ENCODE data around the gene CDK14. TPM values are rescaled to one million over a fixed set of nuclear protein-coding genes. Genes with fewer than 3 reads are reported as not detected.

The CDK14 gene
- total RNA-seq, 1 experiment from 2014 or later: 57.9 TPM

DNA sequence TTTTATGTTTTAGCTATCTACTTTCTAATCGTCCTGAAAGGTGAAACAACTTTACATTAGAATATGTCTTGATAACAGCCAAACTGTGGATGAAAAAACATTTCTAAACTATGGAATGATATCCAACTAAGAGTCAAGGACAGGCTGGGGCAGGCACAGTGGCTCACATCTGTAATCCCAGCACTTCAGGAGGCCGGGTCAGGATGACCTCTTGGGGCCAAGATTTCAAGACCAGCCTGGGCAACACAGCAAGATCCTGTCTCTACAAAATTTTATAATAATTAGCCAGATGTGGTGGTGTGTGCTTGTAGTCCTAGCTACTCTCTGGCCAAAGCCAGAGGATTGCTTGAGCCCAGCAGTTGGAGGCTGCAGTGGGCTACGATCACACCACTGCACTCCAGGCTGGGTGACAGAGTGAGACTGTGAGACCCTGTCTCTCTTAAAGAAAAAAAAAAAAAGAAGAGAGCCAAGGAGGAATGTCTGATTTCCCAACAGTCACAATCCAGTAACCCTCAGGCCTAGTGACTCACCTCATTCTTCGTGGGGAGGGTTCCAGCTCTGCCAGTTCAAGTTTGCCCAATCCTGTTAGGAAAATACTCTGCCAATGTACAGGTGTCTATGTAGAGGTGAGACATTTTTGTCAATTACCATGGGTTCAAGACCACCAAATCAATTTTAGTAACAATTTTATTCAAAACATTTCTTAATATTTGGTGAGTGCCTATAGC is 653.5 kb downstream of the CDK14 start:
- H3K27ac Mint-ChIP-seq: no peak overlapping the region
- H3K36me3 Mint-ChIP-seq: no peaks in the 10 kb centered on the region
- POLR2A ChIA-PET: no interaction called here
- peaks cover 9% of the 10 kb centered on the region for H3K27me3 Mint-ChIP-seq (ENCODE audit: low read depth)
- CTCF ChIA-PET: no interaction called here
- H3K4me1 Mint-ChIP-seq: no peaks in the 10 kb centered on the region
- no peak for ATAC-seq
- H3K4me3 Mint-ChIP-seq: no peak overlapping the region
- TF ChIP-seq HMGA2 (CRISPR knock-in tag; IDR thresholded peaks at IDR 0.05) (no peak), RELA (CRISPR knock-in tag; IDR thresholded peaks at IDR 0.05; ENCODE audit: borderline replicate concordance) (no peak)
- no peaks in the 10 kb centered on the region for H3K9me3 Mint-ChIP-seq
- DNase-seq (ENCODE audit: low spot score): no peak

DNA sequence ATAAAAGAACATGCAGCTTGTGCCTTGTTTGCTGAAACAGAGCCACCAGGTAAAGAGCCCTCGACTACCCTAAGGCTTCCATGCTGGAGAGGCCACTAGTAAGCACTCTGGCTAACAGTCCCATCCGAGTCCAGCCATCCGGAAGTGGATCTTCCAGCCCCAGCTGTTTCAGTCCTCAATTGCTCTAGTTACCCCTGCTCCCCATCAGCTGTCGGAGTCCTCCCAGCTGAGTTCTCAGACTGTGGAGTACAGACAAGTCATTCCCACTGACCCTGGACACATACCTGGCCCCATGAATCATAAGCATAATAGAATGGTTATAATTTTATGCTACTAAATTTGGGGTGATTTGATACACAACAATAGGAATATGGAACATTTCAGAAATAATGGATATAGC is 654.6 kb downstream of the CDK14 start:
- TF ChIP-seq CBFB (CRISPR knock-in tag; IDR thresholded peaks at IDR 0.05; ENCODE audit: low read depth) (no peak), CREB1 (CRISPR knock-in tag; IDR thresholded peaks at IDR 0.05) (no peak)
- H3K4me1 Mint-ChIP-seq: no peaks in the 10 kb centered on the region

DNA sequence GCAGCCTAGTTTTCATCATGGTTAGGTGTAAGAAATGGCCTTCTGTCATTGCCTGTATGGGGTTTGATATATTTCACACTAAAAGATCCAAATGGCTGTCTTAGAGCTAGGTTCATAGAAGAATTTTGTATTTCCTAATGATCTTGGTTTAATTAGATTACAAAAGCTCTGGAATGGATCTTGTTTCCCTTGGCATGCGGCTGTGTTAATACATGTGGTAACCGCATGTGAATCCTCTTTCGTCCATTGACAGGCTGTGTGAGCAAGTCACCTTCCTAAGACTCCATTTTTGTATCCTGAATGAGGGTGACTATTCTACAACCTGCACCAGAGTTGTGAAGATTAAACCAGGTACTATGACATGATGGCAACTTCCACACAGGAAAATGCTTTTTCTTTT is 655.8 kb downstream of the CDK14 start:
- ChIA-PET CTCF (no interaction called here), POLR2A (no interaction called here)
- Mint-ChIP-seq H3K27me3 (ENCODE audit: low read depth) (peaks cover 24% of the 10 kb centered on the region), H3K36me3 (peaks cover 6% of the 10 kb centered on the region), H3K27ac (no peak overlapping the region), H3K4me3 (no peak overlapping the region), H3K9me3 (peaks cover 17% of the 10 kb centered on the region), H3K4me1 (no peaks in the 10 kb centered on the region)
- ATAC-seq (no peak), DNase-seq (ENCODE audit: low spot score) (no peak)
- TF ChIP-seq CBFB (CRISPR knock-in tag; IDR thresholded peaks at IDR 0.05; ENCODE audit: low read depth) (no peak), JAZF1 (CRISPR knock-in tag; IDR thresholded peaks at IDR 0.05) (no peak), GTF2I (CRISPR knock-in tag; conservative IDR thresholded peaks at IDR 0.05) (no peak), JUN (CRISPR knock-in tag; IDR thresholded peaks at IDR 0.05) (no peak), ARID4B (CRISPR knock-in tag; IDR thresholded peaks at IDR 0.05; ENCODE audit: borderline replicate concordance) (no peak), ZNF219 (CRISPR knock-in tag; IDR thresholded peaks at IDR 0.05; ENCODE audit: borderline replicate concordance) (no peak), ZMAT4 (CRISPR knock-in tag; IDR thresholded peaks at IDR 0.05) (no peak), CREB1 (CRISPR knock-in tag; IDR thresholded peaks at IDR 0.05) (no peak), ESRRA (CRISPR knock-in tag; IDR thresholded peaks at IDR 0.05; ENCODE audit: borderline replicate concordance) (no peak), ZNF671 (CRISPR knock-in tag; IDR thresholded peaks at IDR 0.05) (no peak)
- TF ChIP-seq, protein P1, sequence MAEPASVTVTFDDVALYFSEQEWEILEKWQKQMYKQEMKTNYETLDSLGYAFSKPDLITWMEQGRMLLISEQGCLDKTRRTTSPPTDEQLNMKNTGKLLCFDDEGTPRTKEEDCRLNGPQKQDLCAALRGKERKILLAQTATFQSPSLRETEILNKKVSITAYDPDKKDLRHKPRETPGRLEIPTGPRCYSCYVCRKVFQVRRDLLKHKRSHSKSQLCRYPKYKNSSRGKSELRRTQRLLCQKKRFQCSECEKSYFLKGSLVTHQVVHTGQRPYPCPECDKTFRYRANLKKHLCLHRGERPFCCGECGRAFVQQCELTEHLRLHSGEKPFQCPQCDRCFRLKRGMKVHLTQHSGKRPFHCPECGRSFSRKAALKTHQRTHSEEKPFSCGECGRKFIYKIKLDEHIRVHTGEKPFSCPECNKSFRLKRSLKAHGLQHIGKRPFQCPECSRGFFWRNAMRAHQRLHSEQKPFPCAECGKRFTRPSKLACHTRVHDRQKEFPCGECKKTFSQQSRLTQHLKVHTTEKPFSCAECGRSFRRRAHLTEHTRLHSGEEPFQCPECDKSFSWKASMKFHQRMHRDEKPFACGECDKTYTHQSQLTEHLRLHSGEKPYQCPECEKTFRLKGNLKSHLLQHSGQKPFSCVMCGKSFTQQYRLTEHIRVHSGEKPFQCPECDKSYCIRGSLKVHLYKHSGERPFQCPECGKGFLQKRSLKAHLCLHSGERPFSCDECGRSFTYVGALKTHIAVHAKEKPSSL (CRISPR knock-in tag; conservative IDR thresholded peaks at IDR 0.05): no peak

More for the DNA sequence above, 654.6 kb downstream of the CDK14 start:
- DNase-seq (ENCODE audit: low spot score) (no peak), ATAC-seq (no peak)
- Mint-ChIP-seq H3K4me3 (no peak overlapping the region), H3K9me3 (peaks cover 7% of the 10 kb centered on the region), H3K36me3 (peaks cover 3% of the 10 kb centered on the region), H3K27ac (no peak overlapping the region), H3K27me3 (ENCODE audit: low read depth) (peaks cover 20% of the 10 kb centered on the region)
- POLR2A ChIA-PET: no interaction called here
- CTCF ChIA-PET: no interaction called here

Other genes with a start within 250 kb of the CDK14 start
- 18.5 to 20.1 TPM (median 19.6 TPM) in 3 replicates for gene GTPBP10, start 249.6 kb upstream of the CDK14 start, total RNA-seq (2021)
- gene CLDN12, start 192.9 kb upstream of the CDK14 start, total RNA-seq (2021): 39.4 to 47.5 TPM (median 44.1 TPM) in 3 replicates
- not detected in 3 replicates for gene PTTG1IP2, start 126.7 kb upstream of the CDK14 start, total RNA-seq (2021)